ENCODE measurements around the gene OR10C1. TPM values are rescaled to one million over a fixed set of nuclear protein-coding genes. Genes with fewer than 3 reads are reported as not detected.
"Not testable (repeated sequence)": the region's sequence is repeated elsewhere in the genome, so short reads cannot be mapped to it uniquely, and the experiment has no call there.

The OR10C1 gene, protein sequence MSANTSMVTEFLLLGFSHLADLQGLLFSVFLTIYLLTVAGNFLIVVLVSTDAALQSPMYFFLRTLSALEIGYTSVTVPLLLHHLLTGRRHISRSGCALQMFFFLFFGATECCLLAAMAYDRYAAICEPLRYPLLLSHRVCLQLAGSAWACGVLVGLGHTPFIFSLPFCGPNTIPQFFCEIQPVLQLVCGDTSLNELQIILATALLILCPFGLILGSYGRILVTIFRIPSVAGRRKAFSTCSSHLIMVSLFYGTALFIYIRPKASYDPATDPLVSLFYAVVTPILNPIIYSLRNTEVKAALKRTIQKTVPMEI
- total RNA-seq: not detected

DNA sequence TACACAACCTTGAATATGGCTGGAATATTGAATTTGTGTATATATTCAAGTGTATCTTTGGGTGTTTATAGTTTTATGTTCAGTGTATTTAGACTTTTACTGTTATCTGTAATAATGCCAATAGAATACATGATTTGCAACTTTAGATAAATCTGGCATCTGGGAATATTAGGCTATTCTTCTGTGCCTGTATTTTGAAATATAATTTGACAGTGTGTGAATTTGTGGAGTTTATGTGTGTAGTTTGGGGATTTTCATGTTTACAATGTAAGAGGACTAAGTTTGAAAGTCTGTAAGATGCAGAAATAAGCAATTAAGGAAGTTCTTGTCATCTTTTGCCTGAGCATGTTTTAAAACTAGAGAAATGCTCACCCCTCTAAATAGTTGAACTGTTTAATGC lies at the start of gene OR10C1:
TSS of gene OR10C1 (plus strand) at position 301 of the 400 bp plus-strand sequence. CDS start 710 bp downstream, outside the sequence.
- H3K4me1 Mint-ChIP-seq (ENCODE audit: low read depth): no peaks in the 10 kb centered on the region
- ChIA-PET POLR2A (no interaction called here), CTCF (no interaction called here)
- H3K27me3 Mint-ChIP-seq (ENCODE audit: low read depth): peaks cover 13% of the 10 kb centered on the region
- ATAC-seq (no peak), DNase-seq (no peak)
- H3K27ac Mint-ChIP-seq: no peak within 1 kb of the TSS
- no peaks in the 10 kb centered on the region for H3K9me3 Mint-ChIP-seq (ENCODE audit: insufficient read depth)
- no peaks in the 10 kb centered on the region for H3K36me3 Mint-ChIP-seq (ENCODE audit: low read depth)
- no peak within 1 kb of the TSS for H3K4me3 Mint-ChIP-seq

- DNase-seq (no peak), ATAC-seq (no peak)
- no peak within 1 kb of the TSS for H3K27ac Mint-ChIP-seq
- H3K9me3 Mint-ChIP-seq (ENCODE audit: insufficient read depth): no peaks in the 10 kb centered on the region
- H3K4me3 Mint-ChIP-seq: no peak within 1 kb of the TSS
- no peaks in the 10 kb centered on the region for H3K36me3 Mint-ChIP-seq (ENCODE audit: low read depth)
- H3K4me1 Mint-ChIP-seq (ENCODE audit: low read depth): no peaks in the 10 kb centered on the region
- ChIA-PET CTCF (no interaction called here), POLR2A (no interaction called here)
- peaks cover 18% of the 10 kb centered on the region for H3K27me3 Mint-ChIP-seq (ENCODE audit: low read depth)
Observed at GRCh38 chr6:29395331-29395730, 43.8 kb upstream of the OR10C1 start, which contains the start of gene OR12D2. TSS of gene OR12D2 (plus strand) at chr6:29395631. CDS start at chr6:29396700, 1,069 bp downstream.

DNA sequence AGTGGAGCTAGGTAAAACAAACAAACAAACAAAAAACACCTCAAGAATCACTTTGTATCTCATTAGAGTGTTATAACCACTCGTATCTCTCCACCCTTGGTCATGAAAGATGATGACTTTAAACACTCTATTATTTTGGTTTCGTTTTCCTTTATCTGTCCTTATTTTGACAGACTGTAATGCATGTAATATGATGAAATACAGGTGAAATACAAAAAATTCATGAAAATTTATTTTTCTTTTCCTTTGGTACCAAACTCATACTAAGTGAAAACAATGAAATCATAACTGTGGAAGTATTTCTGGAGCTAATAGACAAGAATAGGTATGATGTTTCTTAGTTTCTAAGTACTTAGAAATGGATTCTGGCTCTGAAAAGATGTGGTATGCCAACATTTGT lies 39.6 kb upstream of the OR10C1 start:
- ATAC-seq: no peak
- ChIA-PET CTCF (no interaction called here), POLR2A (no interaction called here)
- Mint-ChIP-seq H3K9me3 (ENCODE audit: insufficient read depth) (no peaks in the 10 kb centered on the region), H3K4me1 (ENCODE audit: low read depth) (no peaks in the 10 kb centered on the region), H3K27me3 (ENCODE audit: low read depth) (peaks cover 23% of the 10 kb centered on the region), H3K4me3 (no peak overlapping the region), H3K36me3 (ENCODE audit: low read depth) (no peaks in the 10 kb centered on the region), H3K27ac (no peak overlapping the region)
- DNase-seq: no peak

DNA sequence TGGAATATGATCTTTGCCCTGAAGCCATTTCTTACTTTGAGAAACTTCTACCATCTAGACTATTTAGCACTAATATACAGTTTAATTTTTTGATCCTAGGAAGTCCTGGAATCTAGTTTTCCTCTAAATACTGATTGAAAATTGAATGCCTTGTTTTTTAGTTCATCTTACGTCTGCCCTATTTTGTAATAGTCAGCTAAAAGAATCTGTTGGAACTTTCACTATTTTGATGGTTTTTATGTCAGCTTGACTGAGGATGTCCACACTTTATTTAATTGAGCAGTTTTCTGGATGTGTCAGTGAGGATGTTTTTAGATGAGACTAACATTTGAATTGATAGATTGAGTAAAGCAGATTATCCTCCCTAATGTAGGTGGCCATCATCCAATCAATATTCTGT lies 35.3 kb upstream of the OR10C1 start:
- DNase-seq (no peak), ATAC-seq (no peak)
- H3K36me3 Mint-ChIP-seq (ENCODE audit: low read depth): no peaks in the 10 kb centered on the region
- peaks cover 16% of the 10 kb centered on the region for H3K27me3 Mint-ChIP-seq (ENCODE audit: low read depth)
- POLR2A ChIA-PET: no interaction called here
- no peaks in the 10 kb centered on the region for H3K9me3 Mint-ChIP-seq (ENCODE audit: insufficient read depth)
- no peak overlapping the region for H3K27ac Mint-ChIP-seq
- CTCF ChIA-PET: no interaction called here
- no peaks in the 10 kb centered on the region for H3K4me1 Mint-ChIP-seq (ENCODE audit: low read depth)
- no peak overlapping the region for H3K4me3 Mint-ChIP-seq

DNA sequence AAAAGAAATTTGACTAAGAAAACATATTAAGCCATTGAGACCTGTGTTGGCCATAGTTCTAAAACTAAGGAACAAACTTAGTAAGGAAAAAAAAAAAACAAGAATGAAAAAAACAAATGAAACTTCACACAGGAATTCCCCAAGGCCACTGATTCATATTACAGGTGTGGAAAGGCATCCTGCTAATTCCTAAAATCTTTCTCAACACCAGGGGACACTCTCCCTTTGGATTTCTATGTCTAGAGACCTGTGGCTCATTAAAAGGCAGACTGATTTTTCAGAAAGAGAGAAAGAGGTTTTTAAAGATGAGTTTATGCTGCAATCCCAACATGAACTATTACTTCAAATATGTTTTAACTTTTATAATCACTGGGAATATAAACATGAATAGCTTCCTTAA lies 24.5 kb upstream of the OR10C1 start, which contains the start of gene OR12D1:
TSS of gene OR12D1 (plus strand) at position 341 of the 400 bp plus-strand sequence.
- H3K9me3 Mint-ChIP-seq (ENCODE audit: insufficient read depth): peaks cover 5% of the 10 kb centered on the region

DNA sequence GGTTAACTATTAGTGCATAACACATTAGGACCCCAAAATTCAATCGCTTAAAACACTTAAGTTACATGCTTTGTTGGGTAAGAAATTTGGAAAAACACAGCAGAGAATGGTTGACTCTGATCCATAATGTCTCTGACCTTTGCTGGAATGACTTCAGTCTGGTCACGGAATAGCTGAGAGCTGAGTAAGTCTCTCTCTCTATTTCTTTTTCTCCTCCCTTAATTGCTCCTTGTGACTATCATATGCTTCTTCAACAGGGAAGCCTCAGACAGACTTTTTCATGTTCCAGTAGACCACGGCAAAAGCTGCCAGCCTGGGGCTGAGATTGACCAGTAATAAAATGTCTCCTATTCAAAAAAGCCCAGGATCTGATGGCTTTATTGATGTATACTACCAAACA lies 19.6 kb upstream of the OR10C1 start:
- CTCF ChIA-PET: no interaction called here
- POLR2A ChIA-PET: no interaction called here
- DNase-seq (no peak), ATAC-seq (no peak)
- peaks cover 20% of the 10 kb centered on the region for H3K27me3 Mint-ChIP-seq (ENCODE audit: low read depth)
- H3K4me1 Mint-ChIP-seq (ENCODE audit: low read depth): no peaks in the 10 kb centered on the region
- no peaks in the 10 kb centered on the region for H3K36me3 Mint-ChIP-seq (ENCODE audit: low read depth)
- H3K4me3 Mint-ChIP-seq: no peak overlapping the region
- H3K9me3 Mint-ChIP-seq (ENCODE audit: insufficient read depth): no peaks in the 10 kb centered on the region
- H3K27ac Mint-ChIP-seq: no peak overlapping the region

More for the DNA sequence above, 24.5 kb upstream of the OR10C1 start, which contains the start of gene OR12D1:
- DNase-seq: no peak
- no peaks in the 10 kb centered on the region for H3K4me1 Mint-ChIP-seq (ENCODE audit: low read depth)
- POLR2A ChIA-PET: no interaction called here
- no peak within 1 kb of the TSS for H3K27ac Mint-ChIP-seq
- H3K36me3 Mint-ChIP-seq (ENCODE audit: low read depth): no peaks in the 10 kb centered on the region
- ATAC-seq: no peak
- peaks cover 32% of the 10 kb centered on the region for H3K27me3 Mint-ChIP-seq (ENCODE audit: low read depth)
- H3K4me3 Mint-ChIP-seq: no peak within 1 kb of the TSS
- CTCF ChIA-PET: no interaction called here

DNA sequence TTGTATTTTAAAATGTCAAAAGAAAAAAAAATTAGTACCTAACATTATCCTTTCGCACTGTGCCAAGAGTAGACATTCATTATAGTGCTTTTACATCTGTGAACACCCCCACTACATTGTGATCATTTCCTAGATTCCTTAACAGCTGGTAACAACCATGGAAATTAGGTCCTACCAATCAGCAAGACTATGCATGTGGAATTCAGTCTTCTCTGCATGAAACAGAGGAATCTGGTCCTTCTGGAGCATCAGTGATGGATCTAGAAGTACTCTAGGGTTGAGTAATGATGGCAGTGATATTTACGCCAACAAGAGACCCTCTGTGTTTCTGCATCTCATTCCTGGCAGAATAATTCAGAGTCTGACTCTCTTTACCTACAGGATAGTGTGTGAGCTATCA lies 14.9 kb upstream of the OR10C1 start:
- no peaks in the 10 kb centered on the region for H3K36me3 Mint-ChIP-seq (ENCODE audit: low read depth)
- H3K4me3 Mint-ChIP-seq: no peak overlapping the region
- H3K9me3 Mint-ChIP-seq (ENCODE audit: insufficient read depth): no peaks in the 10 kb centered on the region
- POLR2A ChIA-PET: no interaction called here
- CTCF ChIA-PET: no interaction called here
- no peak overlapping the region for H3K27ac Mint-ChIP-seq
- no peak for ATAC-seq
- H3K4me1 Mint-ChIP-seq (ENCODE audit: low read depth): no peaks in the 10 kb centered on the region
- no peak for DNase-seq
- peaks cover 11% of the 10 kb centered on the region for H3K27me3 Mint-ChIP-seq (ENCODE audit: low read depth)

DNA sequence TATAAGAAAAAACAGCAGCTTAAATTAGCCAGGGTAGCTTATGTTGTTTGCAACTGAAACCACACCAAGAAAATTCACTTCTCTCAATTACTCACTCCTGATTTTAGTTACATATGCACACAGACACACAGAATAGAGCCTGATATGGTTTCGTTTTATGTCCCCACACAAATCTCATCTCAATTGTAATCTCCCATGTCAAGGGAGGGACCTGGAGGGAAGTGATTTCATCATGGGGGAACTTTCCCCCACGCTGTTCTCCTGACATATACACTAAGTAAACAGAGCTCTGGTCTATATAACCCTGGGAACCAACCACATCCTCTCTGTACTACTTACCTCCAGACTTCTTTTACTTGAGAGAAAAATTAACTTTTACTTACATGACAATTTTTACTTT lies 14.5 kb upstream of the OR10C1 start:
- POLR2A ChIA-PET: no interaction called here

GRCh38 chr6:29425075-29425474 lies 14.0 kb upstream of the OR10C1 start:
- no peak overlapping the region for H3K27ac Mint-ChIP-seq
- H3K27me3 Mint-ChIP-seq (ENCODE audit: low read depth): peaks cover 14% of the 10 kb centered on the region
- no peak overlapping the region for H3K4me3 Mint-ChIP-seq
- no peaks in the 10 kb centered on the region for H3K4me1 Mint-ChIP-seq (ENCODE audit: low read depth)
- ChIA-PET CTCF (no interaction called here), POLR2A (no interaction called here)
- no peak for ATAC-seq
- H3K9me3 Mint-ChIP-seq (ENCODE audit: insufficient read depth): no peaks in the 10 kb centered on the region
- DNase-seq: no peak
- no peaks in the 10 kb centered on the region for H3K36me3 Mint-ChIP-seq (ENCODE audit: low read depth)

More for the DNA sequence above, 14.5 kb upstream of the OR10C1 start:
- Mint-ChIP-seq H3K36me3 (ENCODE audit: low read depth) (no peaks in the 10 kb centered on the region), H3K27me3 (ENCODE audit: low read depth) (peaks cover 14% of the 10 kb centered on the region), H3K4me3 (no peak overlapping the region), H3K4me1 (ENCODE audit: low read depth) (no peaks in the 10 kb centered on the region), H3K27ac (no peak overlapping the region), H3K9me3 (ENCODE audit: insufficient read depth) (no peaks in the 10 kb centered on the region)
- DNase-seq (no peak), ATAC-seq (no peak)
- CTCF ChIA-PET: no interaction called here

GRCh38 chr6:29426654-29427053 lies 12.5 kb upstream of the OR10C1 start:
- H3K27me3 Mint-ChIP-seq (ENCODE audit: low read depth): peaks cover 16% of the 10 kb centered on the region
- POLR2A ChIA-PET: no interaction called here

GRCh38 chr6:29436730-29437129 lies 2.4 kb upstream of the OR10C1 start:
- POLR2A ChIA-PET; H3K27ac Mint-ChIP-seq; DNase-seq; H3K9me3 Mint-ChIP-seq (ENCODE audit: insufficient read depth); ATAC-seq; H3K36me3 Mint-ChIP-seq (ENCODE audit: low read depth); H3K4me3 Mint-ChIP-seq; CTCF ChIA-PET; H3K4me1 Mint-ChIP-seq (ENCODE audit: low read depth): not testable (repeated sequence)
- peaks cover 19% of the 10 kb centered on the region for H3K27me3 Mint-ChIP-seq (ENCODE audit: low read depth)

More at GRCh38 chr6:29426654-29427053, 12.5 kb upstream of the OR10C1 start:
- Mint-ChIP-seq H3K4me3 (no peak overlapping the region), H3K36me3 (ENCODE audit: low read depth) (no peaks in the 10 kb centered on the region), H3K4me1 (ENCODE audit: low read depth) (no peaks in the 10 kb centered on the region), H3K27ac (no peak overlapping the region), H3K9me3 (ENCODE audit: insufficient read depth) (no peaks in the 10 kb centered on the region)
- ATAC-seq: no peak
- no peak for DNase-seq
- CTCF ChIA-PET: no interaction called here

DNA sequence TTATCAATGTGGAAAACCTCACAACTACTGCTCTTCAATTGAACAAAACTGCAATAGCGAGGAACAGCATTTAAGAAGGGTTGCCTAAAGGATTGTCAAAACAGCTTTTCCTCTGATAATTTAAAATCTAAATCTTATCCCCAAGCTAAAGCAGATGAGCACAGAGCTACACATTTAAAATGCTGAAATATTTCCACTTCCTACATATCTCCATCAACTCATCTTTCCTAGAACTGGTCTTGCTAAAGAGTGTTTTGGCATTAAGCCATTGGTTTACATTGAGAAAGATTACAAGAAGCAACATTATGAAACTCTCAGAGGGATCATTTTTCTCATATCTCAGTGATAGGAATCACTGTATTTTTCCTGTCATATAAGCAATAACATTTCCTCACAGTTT lies 3.6 kb downstream of the OR10C1 start:
- ChIA-PET POLR2A (no interaction called here), CTCF (no interaction called here)
- peaks cover 11% of the 10 kb centered on the region for H3K27me3 Mint-ChIP-seq (ENCODE audit: low read depth)
- no peak overlapping the region for H3K4me3 Mint-ChIP-seq
- H3K4me1 Mint-ChIP-seq (ENCODE audit: low read depth): no peaks in the 10 kb centered on the region
- DNase-seq: no peak
- no peak for ATAC-seq
- no peak overlapping the region for H3K27ac Mint-ChIP-seq
- H3K9me3 Mint-ChIP-seq (ENCODE audit: insufficient read depth): no peaks in the 10 kb centered on the region
- H3K36me3 Mint-ChIP-seq (ENCODE audit: low read depth): no peaks in the 10 kb centered on the region

GRCh38 chr6:29444031-29444430 lies 4.9 kb downstream of the OR10C1 start:
- H3K4me1 Mint-ChIP-seq (ENCODE audit: low read depth); H3K4me3 Mint-ChIP-seq; H3K36me3 Mint-ChIP-seq (ENCODE audit: low read depth); DNase-seq; POLR2A ChIA-PET; CTCF ChIA-PET; H3K27ac Mint-ChIP-seq; ATAC-seq; H3K9me3 Mint-ChIP-seq (ENCODE audit: insufficient read depth): not testable (repeated sequence)
- H3K27me3 Mint-ChIP-seq (ENCODE audit: low read depth): peaks cover 11% of the 10 kb centered on the region
